ENCODE results near the gene PRDM9.
"Not testable (repeated sequence)": the region's sequence is repeated elsewhere in the genome, so short reads cannot be mapped to it uniquely, and the experiment has no call there.

Gene PRDM9

DNA sequence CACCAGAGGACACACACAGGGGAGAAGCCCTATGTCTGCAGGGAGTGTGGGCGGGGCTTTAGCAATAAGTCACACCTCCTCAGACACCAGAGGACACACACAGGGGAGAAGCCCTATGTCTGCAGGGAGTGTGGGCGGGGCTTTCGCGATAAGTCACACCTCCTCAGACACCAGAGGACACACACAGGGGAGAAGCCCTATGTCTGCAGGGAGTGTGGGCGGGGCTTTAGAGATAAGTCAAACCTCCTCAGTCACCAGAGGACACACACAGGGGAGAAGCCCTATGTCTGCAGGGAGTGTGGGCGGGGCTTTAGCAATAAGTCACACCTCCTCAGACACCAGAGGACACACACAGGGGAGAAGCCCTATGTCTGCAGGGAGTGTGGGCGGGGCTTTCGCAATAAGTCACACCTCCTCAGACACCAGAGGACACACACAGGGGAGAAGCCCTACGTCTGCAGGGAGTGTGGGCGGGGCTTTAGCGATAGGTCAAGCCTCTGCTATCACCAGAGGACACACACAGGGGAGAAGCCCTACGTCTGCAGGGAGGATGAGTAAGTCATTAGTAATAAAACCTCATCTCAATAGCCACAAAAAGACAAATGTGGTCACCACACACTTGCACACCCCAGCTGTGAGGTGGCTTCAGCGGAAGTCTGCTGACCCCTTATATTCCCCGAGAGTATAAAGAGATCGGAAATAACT, 20.0 kb downstream of the PRDM9 start:
- DNase-seq (ENCODE audit: low spot score): not testable (repeated sequence)

DNA sequence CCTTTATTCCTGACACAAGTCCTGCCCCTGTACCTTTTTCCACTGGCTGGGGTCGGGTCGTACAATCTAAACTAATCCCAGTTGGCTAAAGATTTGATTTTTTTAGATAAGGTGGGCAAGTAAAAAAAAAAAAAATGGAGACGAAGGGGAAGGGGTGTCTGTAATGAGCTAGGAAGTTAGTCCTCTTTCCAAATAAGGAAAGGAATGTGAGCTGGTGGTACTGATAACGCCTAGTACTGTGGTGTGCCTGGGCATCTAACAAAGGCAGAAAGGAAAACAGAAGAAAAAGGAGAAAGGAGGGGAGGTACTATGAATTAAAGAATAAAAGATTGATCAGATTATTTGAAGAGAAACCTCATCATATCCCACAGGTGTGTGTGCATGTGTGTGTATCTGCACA, 21.3 kb downstream of the PRDM9 start:
- DNase-seq (ENCODE audit: low spot score): no peak

DNA sequence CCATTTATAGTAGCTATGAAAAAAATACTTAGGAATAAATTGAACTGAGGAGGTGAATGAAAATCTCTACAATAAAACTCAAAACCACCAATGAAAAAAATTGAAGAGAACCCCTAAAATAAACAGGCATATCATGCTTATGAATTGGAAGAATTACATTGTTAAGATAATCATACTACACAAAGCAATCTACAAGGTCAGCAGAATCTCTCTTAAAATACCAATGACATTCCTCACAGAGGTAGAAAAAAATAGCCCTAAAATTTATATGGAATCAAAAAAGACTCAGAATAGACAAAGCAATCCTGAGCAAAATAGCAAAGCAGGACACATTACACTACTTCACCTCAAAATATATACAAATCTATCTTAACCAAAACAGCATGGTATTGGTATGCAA, 23.2 kb downstream of the PRDM9 start:
- DNase-seq (ENCODE audit: low spot score): no peak

DNA sequence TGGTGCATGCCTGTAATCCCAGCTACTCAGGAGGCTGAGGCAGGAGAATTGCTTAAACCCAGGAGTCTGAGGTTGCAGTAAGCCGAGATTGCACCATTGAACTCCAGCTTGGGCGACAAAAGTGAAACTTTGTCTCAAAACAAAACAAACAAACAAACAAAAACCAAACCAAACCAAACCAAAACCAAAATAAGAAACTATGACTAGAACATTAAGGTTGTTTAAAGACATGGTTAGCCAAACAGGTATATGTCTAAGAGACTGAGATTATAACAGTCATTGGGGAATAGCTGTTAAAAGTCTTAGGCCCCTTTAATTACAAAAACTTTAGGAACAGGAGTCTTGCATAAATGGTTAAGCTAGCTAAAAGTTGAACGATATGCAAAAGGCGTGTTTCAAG, 63.6 kb downstream of the PRDM9 start:
- no peak for DNase-seq (ENCODE audit: low spot score)
